GM23248 (cell line): ENCODE measurements around the gene GOPC. TPM values are rescaled to one million over a fixed set of nuclear protein-coding genes. Genes with fewer than 3 reads are reported as not detected.

Experiments used
- DNase-seq: peaks from one replicate; pipeline ENCODE4 v3.0.0-alpha.2; 2015
- H2AFZ ChIP-seq: fragments of 200-600 bp; sonication (generic); 2 replicates; pipeline ENCODE4 v1.6.1; 2016; ENCODE audit warnings: antibody characterized with exemption
- H3F3A ChIP-seq: fragments of 200-600 bp; sonication (generic); 2 replicates; pipeline ENCODE4 v1.6.1; 2016; ENCODE audit warnings: mild to moderate bottlenecking, antibody characterized with exemption, mixed run types; ENCODE audit not compliant: insufficient read depth
- H3K27ac ChIP-seq: fragments of 200-600 bp; sonication (generic); 2 replicates; pipeline ENCODE4 v1.5.1; 2016; ENCODE audit warnings: mild to moderate bottlenecking
- H3K27me3 ChIP-seq: fragments of 200-600 bp; sonication (generic); replicated peaks from 2 replicates; pipeline ENCODE4 v1.6.1; 2016; ENCODE audit warnings: mild to moderate bottlenecking; ENCODE audit not compliant: insufficient read depth
- H3K36me3 ChIP-seq: fragments of 200-600 bp; sonication (generic); 2 replicates; pipeline ENCODE4 v1.6.1; 2016; ENCODE audit warnings: low read depth, mild to moderate bottlenecking
- H3K4me1 ChIP-seq: fragments of 200-600 bp; sonication (generic); 2 replicates; pipeline ENCODE4 v1.6.1; 2016; ENCODE audit warnings: mild to moderate bottlenecking; ENCODE audit not compliant: insufficient read depth
- H3K4me2 ChIP-seq: fragments of 200-600 bp; sonication (generic); one replicate; pipeline ENCODE4 v1.6.1; 2016; ENCODE audit warnings: mild to moderate bottlenecking; ENCODE audit not compliant: unreplicated experiment
- H3K4me3 ChIP-seq: fragments of 200-600 bp; sonication (generic); 2 replicates; pipeline ENCODE4 v1.5.1; 2016; ENCODE audit warnings: mild to moderate bottlenecking
- H3K79me2 ChIP-seq: fragments of 200-600 bp; sonication (generic); 2 replicates; pipeline ENCODE4 v1.6.1; 2016; ENCODE audit warnings: mild to moderate bottlenecking; ENCODE audit not compliant: insufficient read depth
- H3K9ac ChIP-seq: fragments of 200-600 bp; sonication (generic); 2 replicates; pipeline ENCODE4 v1.6.1; 2016; ENCODE audit warnings: mild to moderate bottlenecking
- H3K9me2 ChIP-seq: fragments of 200-600 bp; sonication (generic); 2 replicates; pipeline ENCODE4 v1.6.1; 2016; ENCODE audit warnings: mixed run types, mild to moderate bottlenecking, moderate library complexity; ENCODE audit not compliant: insufficient read depth
- H3K9me3 ChIP-seq: fragments of 200-600 bp; sonication (generic); one replicate; pipeline ENCODE4 v1.6.1; 2017; ENCODE audit warnings: low read depth
- H4K20me1 ChIP-seq: fragments of 200-600 bp; sonication (generic); 2 replicates; pipeline ENCODE4 v1.6.0; 2016; ENCODE audit not compliant: insufficient read depth
- EZH2 ChIP-seq: fragments of 200-600 bp; sonication (generic); IDR thresholded peaks from 2 replicates; pipeline ENCODE4 v1.6.1; 2018; ENCODE audit warnings: antibody characterized with exemption, mild to moderate bottlenecking; ENCODE audit not compliant: insufficient read depth, poor library complexity, severe bottlenecking
- EZH2phosphoT487 ChIP-seq: fragments of 200-600 bp; sonication (generic); IDR thresholded peaks from 2 replicates; pipeline ENCODE4 v1.6.1; 2018; ENCODE audit warnings: antibody characterized with exemption, moderate library complexity, mild to moderate bottlenecking, low read depth; ENCODE audit not compliant: insufficient read depth
- WGBS, 2 experiments: methylation state at CpG; one replicate each; pipeline ENCODE4 v1.1.6; 2015 to 2017; ENCODE audit warnings: low lambda C conversion rate in 2 of 2, low coverage in 1 of 2; ENCODE audit errors: missing lambda C conversion rate in 2 of 2; 5-methylcytosine and 5-hydroxymethylcytosine counted together
- in situ Hi-C: fragments of 300-500 bp; cut with MboI; formaldehyde crosslinking; loops from 2 replicates; pipeline ENCODE4 v1.15.0; 2020
- polyA plus RNA-seq: library from polyadenylated mRNA; unstranded; fragments of >200 nt; fragmentation: Nextera tagmentation; extraction: Ambion mirVana; gene quantifications from 2 replicates; pipeline ENCODE4 v1.2.1, GENCODE V29; 2016
- total RNA-seq: library from RNA; depleted of rRNA; stranded (reverse); fragments of >200 nt; shearing (Covaris generic); gene quantifications from 2 replicates; pipeline ENCODE4 v1.2.3, GENCODE V29; 2014

The GOPC gene
- total and polyA plus RNA-seq, 2 experiments from 2014 or later = 44.8 to 71.8 TPM

- H3K9ac ChIP-seq = no peak overlapping the region
- H4K20me1 ChIP-seq = no peaks in the 10 kb centered on the region
- no peaks in the 10 kb centered on the region for H3K4me1 ChIP-seq
- no peaks in the 10 kb centered on the region for H3K79me2 ChIP-seq
- peaks cover 64% of the 10 kb centered on the region for H3K36me3 ChIP-seq
- 90 to 98% methylated on average over 3 of the region's 3 CpGs for WGBS, 2 experiments
- no peak overlapping the region for H3K4me3 ChIP-seq
- no peaks in the 10 kb centered on the region for H3F3A ChIP-seq
- H3K27me3 ChIP-seq = no peaks in the 10 kb centered on the region
- no peaks in the 10 kb centered on the region for H3K9me2 ChIP-seq
- no peak overlapping the region for H3K4me2 ChIP-seq
- no peaks in the 10 kb centered on the region for H3K9me3 ChIP-seq
- no peak for DNase-seq
- in situ Hi-C loops = no loop called here
- no peak overlapping the region for H3K27ac ChIP-seq
- no peak overlapping the region for H2AFZ ChIP-seq
- TF ChIP-seq EZH2 (no peak), EZH2phosphoT487 (no peak)
Observed at GRCh38 chr6:117542493-117542892, 59.8 kb downstream of the GOPC start.

- H3K27me3 ChIP-seq = no peaks in the 10 kb centered on the region
- 93% methylated on average over 8 of the region's 8 CpGs for WGBS, 2 experiments
- H3K79me2 ChIP-seq = no peaks in the 10 kb centered on the region
- no peaks in the 10 kb centered on the region for H3K9me3 ChIP-seq
- no peak overlapping the region for H3K27ac ChIP-seq
- H3K4me1 ChIP-seq = peaks cover 5% of the 10 kb centered on the region
- H3K4me2 ChIP-seq = no peak overlapping the region
- no peaks in the 10 kb centered on the region for H3K9me2 ChIP-seq
- H4K20me1 ChIP-seq = no peaks in the 10 kb centered on the region
- no peak overlapping the region for H3K9ac ChIP-seq
- H3F3A ChIP-seq = no peaks in the 10 kb centered on the region
- in situ Hi-C loops = no loop called here
- H3K4me3 ChIP-seq = no peak overlapping the region
- peaks cover 59% of the 10 kb centered on the region for H3K36me3 ChIP-seq
- H2AFZ ChIP-seq = no peak overlapping the region
- DNase-seq = no peak
- no peak for TF ChIP-seq EZH2phosphoT487
- TF ChIP-seq EZH2 = no peak
Observed at GRCh38 chr6:117540670-117541069, 61.6 kb downstream of the GOPC start.

GRCh38 chr6:117538615-117539014 is 63.7 kb downstream of the GOPC start:
- TF ChIP-seq EZH2phosphoT487 = no peak
- no peak for TF ChIP-seq EZH2
- no peaks in the 10 kb centered on the region for H3K9me2 ChIP-seq
- H3K4me2 ChIP-seq = no peak overlapping the region
- DNase-seq = no peak
- H3K9ac ChIP-seq = no peak overlapping the region
- H3K79me2 ChIP-seq = no peaks in the 10 kb centered on the region
- H3K4me3 ChIP-seq = no peak overlapping the region
- H3K4me1 ChIP-seq = peaks cover 5% of the 10 kb centered on the region
- H3K9me3 ChIP-seq = no peaks in the 10 kb centered on the region
- H3K36me3 ChIP-seq = peaks cover 48% of the 10 kb centered on the region
- no peaks in the 10 kb centered on the region for H3K27me3 ChIP-seq
- H3F3A ChIP-seq = no peaks in the 10 kb centered on the region
- no peak overlapping the region for H3K27ac ChIP-seq
- in situ Hi-C loops = no loop called here
- H4K20me1 ChIP-seq = no peaks in the 10 kb centered on the region
- WGBS, 2 experiments = 97 to 99% methylated on average over 9 of the region's 9 CpGs
- H2AFZ ChIP-seq = no peak overlapping the region

- WGBS, 2 experiments = 94 to 95% methylated on average over 4 of the region's 4 CpGs
Observed at GRCh38 chr6:117536317-117536716, 66.0 kb downstream of the GOPC start.

GRCh38 chr6:117534974-117535373 is 67.3 kb downstream of the GOPC start:
- in situ Hi-C loops = no loop called here
- Histone ChIP-seq H3K27ac (no peak overlapping the region), H4K20me1 (no peaks in the 10 kb centered on the region), H3K4me1 (peaks cover 21% of the 10 kb centered on the region), H2AFZ (no peak overlapping the region), H3K4me2 (no peak overlapping the region), H3F3A (peaks cover 22% of the 10 kb centered on the region), H3K27me3 (no peaks in the 10 kb centered on the region), H3K9me3 (no peaks in the 10 kb centered on the region), H3K36me3 (peaks cover 33% of the 10 kb centered on the region), H3K4me3 (no peak overlapping the region), H3K9ac (no peak overlapping the region), H3K9me2 (no peaks in the 10 kb centered on the region), H3K79me2 (no peaks in the 10 kb centered on the region)
- no peak for DNase-seq
- TF ChIP-seq EZH2 (no peak), EZH2phosphoT487 (no peak)
- 81 to 83% methylated on average over 3 of the region's 3 CpGs for WGBS, 2 experiments

More at GRCh38 chr6:117536317-117536716, 66.0 kb downstream of the GOPC start:
- in situ Hi-C loops = no loop called here
- Histone ChIP-seq H3F3A (peaks cover 10% of the 10 kb centered on the region; the same call in 1 of the 2 replicates), H3K27me3 (no peaks in the 10 kb centered on the region), H3K27ac (0 out of 2 replicates have a peak overlapping the region, but pooled peaks have one; percentile 3), H3K9me3 (no peaks in the 10 kb centered on the region), H3K4me1 (peaks cover 14% of the 10 kb centered on the region), H4K20me1 (no peaks in the 10 kb centered on the region), H3K9me2 (no peaks in the 10 kb centered on the region), H3K36me3 (peaks cover 47% of the 10 kb centered on the region), H3K4me3 (no peak overlapping the region), H3K79me2 (no peaks in the 10 kb centered on the region), H3K4me2 (no peak overlapping the region), H3K9ac (no peak overlapping the region), H2AFZ (no peak overlapping the region)
- TF ChIP-seq EZH2 (no peak), EZH2phosphoT487 (no peak)
- DNase-seq = no peak
